C4-2B (cell line): ENCODE results near the gene MUC21.

Experiments
- ZFX ChIP-seq: fragments of 450-650 bp; IDR thresholded peaks from 2 replicates; pipeline ENCODE4 v1.6.1; 2017
- TF ChIP-seq, protein P1 (sequence below): fragments of 450-650 bp; conservative IDR thresholded peaks from 2 replicates; pipeline ENCODE4 v1.5.1; 2017; ENCODE audit warnings: mild to moderate bottlenecking

DNA sequence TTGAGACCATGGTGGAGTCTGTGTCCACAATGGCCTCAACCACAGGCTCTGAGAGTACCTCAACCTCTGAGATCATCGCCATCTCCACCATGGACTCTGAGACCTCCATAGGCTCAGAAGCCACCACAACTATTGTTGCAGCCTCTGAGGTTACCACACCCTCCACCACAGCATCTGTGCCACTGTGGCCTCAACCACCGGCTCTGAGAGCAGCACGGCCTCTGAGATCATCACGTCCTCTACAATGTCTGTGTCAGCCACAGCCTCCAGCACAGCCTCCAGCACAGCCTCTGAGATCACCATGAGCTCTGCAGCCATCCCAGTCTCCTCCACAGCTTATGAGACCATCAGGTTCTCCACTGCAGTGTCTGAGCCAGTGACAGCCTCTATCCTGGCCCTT, 19.4 kb upstream of the MUC21 start:
- TF ChIP-seq, protein P1, sequence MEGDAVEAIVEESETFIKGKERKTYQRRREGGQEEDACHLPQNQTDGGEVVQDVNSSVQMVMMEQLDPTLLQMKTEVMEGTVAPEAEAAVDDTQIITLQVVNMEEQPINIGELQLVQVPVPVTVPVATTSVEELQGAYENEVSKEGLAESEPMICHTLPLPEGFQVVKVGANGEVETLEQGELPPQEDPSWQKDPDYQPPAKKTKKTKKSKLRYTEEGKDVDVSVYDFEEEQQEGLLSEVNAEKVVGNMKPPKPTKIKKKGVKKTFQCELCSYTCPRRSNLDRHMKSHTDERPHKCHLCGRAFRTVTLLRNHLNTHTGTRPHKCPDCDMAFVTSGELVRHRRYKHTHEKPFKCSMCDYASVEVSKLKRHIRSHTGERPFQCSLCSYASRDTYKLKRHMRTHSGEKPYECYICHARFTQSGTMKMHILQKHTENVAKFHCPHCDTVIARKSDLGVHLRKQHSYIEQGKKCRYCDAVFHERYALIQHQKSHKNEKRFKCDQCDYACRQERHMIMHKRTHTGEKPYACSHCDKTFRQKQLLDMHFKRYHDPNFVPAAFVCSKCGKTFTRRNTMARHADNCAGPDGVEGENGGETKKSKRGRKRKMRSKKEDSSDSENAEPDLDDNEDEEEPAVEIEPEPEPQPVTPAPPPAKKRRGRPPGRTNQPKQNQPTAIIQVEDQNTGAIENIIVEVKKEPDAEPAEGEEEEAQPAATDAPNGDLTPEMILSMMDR, result no peak
- no peak for TF ChIP-seq ZFX
